ENCODE data around the gene GGACT. TPM values are rescaled to one million over a fixed set of nuclear protein-coding genes. Genes with fewer than 3 reads are reported as not detected.

Gene GGACT
- total and polyA plus RNA-seq, 2 of the 8 experiments (the other 6 are each of a cell fraction or from before 2014, with no cell fraction given) = 1.1 to 1.5 TPM

DNA sequence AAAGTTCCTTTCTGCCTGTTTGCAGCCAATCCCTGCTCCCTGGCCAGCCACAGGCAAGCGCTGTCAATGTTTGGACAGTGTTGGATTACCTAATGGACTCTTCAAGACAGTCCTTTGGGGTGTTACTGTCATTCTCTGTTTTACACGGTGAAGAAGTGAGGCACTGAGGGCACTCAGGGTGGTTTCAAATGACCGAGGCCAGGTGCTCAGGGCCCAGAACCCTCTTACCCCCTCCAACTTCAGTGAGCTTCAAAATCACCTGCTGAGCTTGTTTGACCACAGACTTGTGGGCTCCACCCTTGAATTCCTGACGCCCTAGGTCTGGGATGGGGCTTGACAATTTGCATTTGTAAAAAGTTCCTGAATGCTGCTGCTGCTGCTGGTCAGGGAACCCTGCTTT is 97.9 kb downstream of the GGACT start:
- H2BK15ac ChIP-seq (ENCODE audit: low read length) = peak overlapping the region; percentile 55; the same call in 1 of the 2 replicates
- H3K23ac ChIP-seq (ENCODE audit: insufficient read length) = no peak overlapping the region
- POLR2A ChIA-PET (ENCODE audit: partially characterized antibody) = interaction anchor here (0.9 to 1.1 kb wide), 6 partner anchors 9 to 508 kb away, joined by 3 to 6 read pairs (median 4); no protein-coding TSS in a partner anchor
- peak overlapping the region; percentile 31 for H4K5ac ChIP-seq (ENCODE audit: insufficient read length, low read depth, low read length)
- H3K18ac ChIP-seq (ENCODE audit: extremely low read depth, low read length) = peak overlapping the region; percentile 34
- H2BK12ac ChIP-seq (ENCODE audit: low read depth, low read length) = 0 out of 2 replicates have a peak overlapping the region, but pooled peaks have one; percentile 45
- FAIRE-seq (peak; percentile 98), DNase-seq (ENCODE audit: low read depth in 1 of 2, low spot score in 2 of 2) (peak in 1 of 2 experiments; percentile 58)
- H4K20me1 ChIP-seq (replicated peaks in 1 of 2; ENCODE audit: control insufficient read depth in 1 of 2, insufficient read depth in 2 of 2, low read length in 2 of 2) = no peaks in the 10 kb centered on the region
- H2AK5ac ChIP-seq (ENCODE audit: low read depth, low read length) = peak overlapping the region; percentile 14; the same call in 1 of the 2 replicates
- H3K79me1 ChIP-seq (ENCODE audit: low read depth, low read length) = no peaks in the 10 kb centered on the region
- H3K36me3 ChIP-seq (ENCODE audit: control insufficient read depth in 2 of 4, insufficient read depth in 4 of 4, low read length in 3 of 4) = no peaks in the 10 kb centered on the region
- no peak overlapping the region for H4K8ac ChIP-seq (ENCODE audit: extremely low read depth, insufficient read depth, low read length)
- H3K4me1 ChIP-seq (replicated peaks in 1 of 4; ENCODE audit: control insufficient read depth in 3 of 4, insufficient read depth in 4 of 4, low read length in 3 of 4) = peaks cover 0 to 15% (median 12%) of the 10 kb centered on the region in 4 experiments; a peak in 4 of 7 replicates
- no peak overlapping the region for H4K91ac ChIP-seq (replicated peaks; ENCODE audit: insufficient read length, low read length)
- no peak overlapping the region for H2BK120ac ChIP-seq (replicated peaks; ENCODE audit: low read depth, low read length)
- H3K4me3 ChIP-seq (ENCODE audit: extremely low read depth in 1 of 4, insufficient read depth in 2 of 4, low read depth in 3 of 4, low read length in 4 of 4) = no peak overlapping the region
- no peaks in the 10 kb centered on the region for H3K27me3 ChIP-seq (replicated peaks in 1 of 4; ENCODE audit: control insufficient read depth in 3 of 4, extremely low read depth in 1 of 4, insufficient read depth in 3 of 4, low read length in 3 of 4)
- peak overlapping the region; percentile 88; the same call in 1 of the 2 replicates for H2BK20ac ChIP-seq (ENCODE audit: low read length)
- H2AFZ ChIP-seq (ENCODE audit: low read length) = no peak overlapping the region
- no peak overlapping the region for H3K14ac ChIP-seq (ENCODE audit: insufficient read length)
- CTCF ChIA-PET (ENCODE audit: partially characterized antibody) = interaction anchor here (0.8 to 2.2 kb wide), 6 partner anchors 9 to 48 kb away, joined by 3 to 9 read pairs (median 4); no protein-coding TSS in a partner anchor
- no peak overlapping the region for H3K56ac ChIP-seq (replicated peaks; ENCODE audit: insufficient read length, low read depth, low read length)
- no peak overlapping the region for H3K9ac ChIP-seq (replicated peaks in 1 of 4; ENCODE audit: extremely low read depth in 1 of 4, low read depth in 3 of 4, low read length in 3 of 4)
- H3K27ac ChIP-seq (ENCODE audit: low read depth, low read length) = no peak overlapping the region
- no peaks in the 10 kb centered on the region for H3K23me2 ChIP-seq (ENCODE audit: low read depth, low read length)
- WGBS, 2 experiments (ENCODE audit: extremely low coverage in 1 of 2, insufficient coverage in 1 of 2, insufficient read length in 1 of 2, insufficient replicate concordance in 2 of 2, low coverage in 1 of 2, low lambda C conversion rate in 2 of 2, missing lambda C conversion rate in 1 of 2) = 34% methylated on average over 4 of the region's 4 CpGs; no CpG with 5 or more reads in 1 of the 2 experiments
- peak overlapping the region; percentile 84; the same call in 1 of the 2 replicates for H2BK5ac ChIP-seq (ENCODE audit: low read depth, low read length)
- no peaks in the 10 kb centered on the region for H3K79me2 ChIP-seq (ENCODE audit: control insufficient read depth in 1 of 2, insufficient read depth in 2 of 2, low read length in 2 of 2)
- H3K9me3 ChIP-seq (ENCODE audit: insufficient read depth in 2 of 2, low read depth in 1 of 2, low read length in 1 of 2) = no peaks in the 10 kb centered on the region
- H3K4me2 ChIP-seq (ENCODE audit: insufficient read depth in 1 of 2, low read depth in 2 of 2, low read length in 2 of 2) = peak overlapping the region in 1 of 2 experiments; percentile 39; a peak in 2 of 4 replicates
- H3K4ac ChIP-seq (replicated peaks; ENCODE audit: insufficient read length, low read depth, low read length) = no peak overlapping the region
- TF ChIP-seq YY1 (IDR thresholded peaks at IDR 0.05; ENCODE audit: low read depth, low read length) = 0 out of 2 replicates have a peak, but pooled peaks have one; percentile 26
- no peak for TF ChIP-seq EGR1 (IDR thresholded peaks at IDR 0.05; ENCODE audit: borderline replicate concordance, low read depth, low read length)
- no peak for TF ChIP-seq BACH1 (IDR thresholded peaks at IDR 0.05; ENCODE audit: low read length)
- 0 out of 2 replicates have a peak, but pooled peaks have one; percentile 46 for TF ChIP-seq TAF1 (IDR thresholded peaks at IDR 0.05; ENCODE audit: low read depth, low read length)
- no peak for TF ChIP-seq KDM4A (IDR thresholded peaks at IDR 0.05; ENCODE audit: low read depth, low read length, severe bottlenecking)
- no peak for TF ChIP-seq GABPA (IDR thresholded peaks at IDR 0.05; ENCODE audit: borderline replicate concordance, insufficient read depth, low read length)
- peak; percentile 52; the same call in 1 of the 2 replicates for TF ChIP-seq TEAD4 (IDR thresholded peaks at IDR 0.05; ENCODE audit: low read depth, low read length)
- TF ChIP-seq JUND (IDR thresholded peaks at IDR 0.05; ENCODE audit: low read length) = no peak
- TF ChIP-seq NRF1 (IDR thresholded peaks at IDR 0.05; ENCODE audit: low read depth, low read length) = no peak
- TF ChIP-seq, protein P1, sequence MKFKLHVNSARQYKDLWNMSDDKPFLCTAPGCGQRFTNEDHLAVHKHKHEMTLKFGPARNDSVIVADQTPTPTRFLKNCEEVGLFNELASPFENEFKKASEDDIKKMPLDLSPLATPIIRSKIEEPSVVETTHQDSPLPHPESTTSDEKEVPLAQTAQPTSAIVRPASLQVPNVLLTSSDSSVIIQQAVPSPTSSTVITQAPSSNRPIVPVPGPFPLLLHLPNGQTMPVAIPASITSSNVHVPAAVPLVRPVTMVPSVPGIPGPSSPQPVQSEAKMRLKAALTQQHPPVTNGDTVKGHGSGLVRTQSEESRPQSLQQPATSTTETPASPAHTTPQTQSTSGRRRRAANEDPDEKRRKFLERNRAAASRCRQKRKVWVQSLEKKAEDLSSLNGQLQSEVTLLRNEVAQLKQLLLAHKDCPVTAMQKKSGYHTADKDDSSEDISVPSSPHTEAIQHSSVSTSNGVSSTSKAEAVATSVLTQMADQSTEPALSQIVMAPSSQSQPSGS (IDR thresholded peaks at IDR 0.05; ENCODE audit: low read length) = no peak
- TF ChIP-seq SIN3A (conservative IDR thresholded peaks at IDR 0.05 in 1 of 2, IDR thresholded peaks at IDR 0.05 in 1 of 2; ENCODE audit: low read depth in 1 of 2, low read length in 2 of 2) = 0 out of 4 replicates have a peak, but pooled peaks of 1 of the 2 experiments have one; percentile 31

Data from H1 (cell line).